A549 (cell line): ENCODE data around the gene RNF213.
A peak's percentile ranks its signal among the peaks of the same experiment; 100 is the strongest.

Source experiments
- CEBPB ChIP-seq, 2 experiments: fragments of >200 bp in 1 of 2; sonication (Bioruptor Twin) in 1 of 2; formaldehyde crosslinking in 1 of 2; IDR thresholded peaks; 2 replicates each; pipeline ENCODE4 v1.6.1; 2012 to 2016
- CTCF ChIP-seq: fragments of >200 bp; sonication (Bioruptor Twin); formaldehyde crosslinking; IDR thresholded peaks from 3 replicates; pipeline ENCODE4 v1.5.1; 2016
- EHMT2 ChIP-seq: fragments of 200-600 bp; sonication (generic); IDR thresholded peaks from 2 replicates; pipeline ENCODE4 v1.6.1; 2016; ENCODE audit warnings: antibody characterized with exemption, low read depth, mild to moderate bottlenecking, moderate library complexity
- JUN ChIP-seq, 2 experiments: fragments of >200 bp; sonication (Bioruptor Twin); formaldehyde crosslinking; IDR thresholded peaks; 2 replicates in 1 of 2; 3 replicates in 1 of 2; pipeline ENCODE4 v1.6.1; 2016 to 2017
- KDM1A ChIP-seq: fragments of 200-600 bp; sonication (generic); IDR thresholded peaks from 2 replicates; pipeline ENCODE4 v1.6.1; 2016; ENCODE audit warnings: low read depth, mild to moderate bottlenecking
- MAFK ChIP-seq: fragments of 450-650 bp; IDR thresholded peaks from 2 replicates; pipeline ENCODE4 v1.6.1; 2014; ENCODE audit not compliant: partially characterized antibody
- MAX ChIP-seq: IDR thresholded peaks from 2 replicates; pipeline ENCODE4 v1.6.1; 2012
- NR3C1 ChIP-seq: fragments of >200 bp; sonication (Bioruptor Twin); formaldehyde crosslinking; IDR thresholded peaks from 3 replicates; pipeline ENCODE4 v1.6.1; 2017
- POLR2A ChIP-seq: IDR thresholded peaks from 2 replicates; pipeline ENCODE4 v1.6.1; 2012; ENCODE audit warnings: mild to moderate bottlenecking, low read length
- RCOR1 ChIP-seq: fragments of 150-350 bp; IDR thresholded peaks from 2 replicates; pipeline ENCODE4 v1.6.1; 2014; ENCODE audit warnings: antibody characterized with exemption, low read length, low read depth
- REST ChIP-seq: fragments of 200-600 bp; sonication (generic); IDR thresholded peaks from 2 replicates; pipeline ENCODE4 v1.6.1; 2016; ENCODE audit warnings: antibody characterized with exemption, mild to moderate bottlenecking, moderate library complexity
- ZNF302 ChIP-seq: fragments of 250-450 bp; sonication (Bioruptor Pico); IDR thresholded peaks from 2 replicates; pipeline ENCODE4 v1.9.0; 2021; ENCODE audit warnings: inconsistent platforms, mild to moderate bottlenecking, moderate library complexity

GRCh38 chr17:80233202-80233601 is 27.4 kb upstream of the RNF213 start:
- no peak for TF ChIP-seq CEBPB (IDR thresholded peaks at IDR 0.05)
- no peak for TF ChIP-seq POLR2A
- TF ChIP-seq CTCF, result no peak
- no peak for TF ChIP-seq MAX
- no peak for TF ChIP-seq JUN (IDR thresholded peaks at IDR 0.05)
- TF ChIP-seq MAFK, result peak; percentile 33
- no peak for TF ChIP-seq ZNF302 (CRISPR knock-in tag)
- TF ChIP-seq NR3C1, result no peak
- TF ChIP-seq KDM1A, result no peak
- TF ChIP-seq RCOR1, result no peak
- no peak for TF ChIP-seq EHMT2
- TF ChIP-seq REST, result no peak
